Prostate gland (tissue), 2 donors: ENCODE measurements around the gene CD320.

Experiments used
- POLR2A ChIP-seq: fragments of 450-650 bp; IDR thresholded peaks from one replicate; pipeline ENCODE4 v1.6.1; 2016; ENCODE audit warnings: antibody characterized with exemption, mild to moderate bottlenecking
- TF ChIP-seq, protein P1 (sequence below), 4 experiments: fragments of 200-600 bp in 2 of 4; fragments of 450-650 bp in 2 of 4; sonication (generic) in 2 of 4; IDR thresholded peaks; 1 replicate in 3 of 4; 2 replicates in 1 of 4; pipeline ENCODE4 v1.5.1; 2016 to 2019; ENCODE audit warnings: antibody characterized with exemption in 4 of 4, mild to moderate bottlenecking in 2 of 4, moderate library complexity in 2 of 4

DNA sequence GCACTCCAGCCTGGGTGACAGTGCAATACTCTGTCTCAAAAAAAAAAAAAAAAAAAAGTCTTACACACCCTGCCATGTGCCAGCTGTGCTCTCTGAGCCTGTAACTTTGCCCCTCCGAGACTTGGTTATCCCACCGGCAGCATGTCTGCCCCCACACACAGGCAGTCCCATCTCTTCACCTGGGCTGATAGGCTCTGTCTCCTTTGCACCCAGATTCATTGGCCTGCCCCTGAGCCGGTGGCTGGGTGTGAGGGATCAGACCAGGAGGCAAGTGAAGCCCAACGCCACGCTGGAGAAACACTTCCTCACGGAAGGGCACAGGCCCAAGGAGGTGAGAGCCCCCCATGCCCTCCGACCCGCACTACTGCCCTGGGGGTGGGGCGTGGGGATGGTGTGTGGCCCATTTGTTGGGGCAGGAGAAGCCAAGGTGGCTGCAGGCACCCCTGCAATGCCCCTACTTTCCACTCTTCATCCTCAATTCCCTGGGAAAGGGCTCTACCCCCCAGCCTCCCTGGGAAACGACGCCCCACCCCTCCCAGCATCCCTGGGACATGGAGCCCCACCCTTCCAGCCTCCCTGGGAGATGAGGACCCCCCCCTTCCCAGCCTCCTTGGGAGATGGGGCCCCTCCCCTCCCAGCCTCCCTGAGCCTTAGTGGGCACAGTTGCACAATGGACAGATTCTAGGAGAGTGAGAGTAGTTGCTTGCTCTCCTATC, 53.7 kb downstream of the CD320 start:
- TF ChIP-seq, protein P1, sequence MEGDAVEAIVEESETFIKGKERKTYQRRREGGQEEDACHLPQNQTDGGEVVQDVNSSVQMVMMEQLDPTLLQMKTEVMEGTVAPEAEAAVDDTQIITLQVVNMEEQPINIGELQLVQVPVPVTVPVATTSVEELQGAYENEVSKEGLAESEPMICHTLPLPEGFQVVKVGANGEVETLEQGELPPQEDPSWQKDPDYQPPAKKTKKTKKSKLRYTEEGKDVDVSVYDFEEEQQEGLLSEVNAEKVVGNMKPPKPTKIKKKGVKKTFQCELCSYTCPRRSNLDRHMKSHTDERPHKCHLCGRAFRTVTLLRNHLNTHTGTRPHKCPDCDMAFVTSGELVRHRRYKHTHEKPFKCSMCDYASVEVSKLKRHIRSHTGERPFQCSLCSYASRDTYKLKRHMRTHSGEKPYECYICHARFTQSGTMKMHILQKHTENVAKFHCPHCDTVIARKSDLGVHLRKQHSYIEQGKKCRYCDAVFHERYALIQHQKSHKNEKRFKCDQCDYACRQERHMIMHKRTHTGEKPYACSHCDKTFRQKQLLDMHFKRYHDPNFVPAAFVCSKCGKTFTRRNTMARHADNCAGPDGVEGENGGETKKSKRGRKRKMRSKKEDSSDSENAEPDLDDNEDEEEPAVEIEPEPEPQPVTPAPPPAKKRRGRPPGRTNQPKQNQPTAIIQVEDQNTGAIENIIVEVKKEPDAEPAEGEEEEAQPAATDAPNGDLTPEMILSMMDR (IDR thresholded peaks at IDR 0.05): no peak
- TF ChIP-seq POLR2A: no peak
